Skeletal muscle tissue (tissue), 4 donors: Measurements from ENCODE around the gene NT5E. TPM values are rescaled to one million over a fixed set of nuclear protein-coding genes. Genes with fewer than 3 reads are reported as not detected.
"Not testable (repeated sequence)": the region's sequence is repeated elsewhere in the genome, so short reads cannot be mapped to it uniquely, and the experiment has no call there.

Experiments
- H3K27ac ChIP-seq: one replicate; pipeline ENCODE4 v1.7.0; 2013; ENCODE audit warnings: mild to moderate bottlenecking, low read depth, low read length, inconsistent platforms
- H3K27me3 ChIP-seq, 3 donors: one replicate each; pipeline ENCODE4 v1.7.0; 2013; ENCODE audit warnings: low read length in 3 of 3; ENCODE audit not compliant: control insufficient read depth in 3 of 3, insufficient read depth in 3 of 3
- H3K36me3 ChIP-seq, 3 donors: one replicate each; pipeline ENCODE4 v1.7.0; 2013; ENCODE audit warnings: low read length in 3 of 3; ENCODE audit not compliant: control insufficient read depth in 3 of 3, insufficient read depth in 3 of 3
- H3K4me1 ChIP-seq, 3 donors: one replicate each; pipeline ENCODE4 v1.7.0; 2013; ENCODE audit warnings: low read length in 3 of 3, mild to moderate bottlenecking in 3 of 3; ENCODE audit not compliant: control insufficient read depth in 3 of 3, insufficient read depth in 3 of 3
- H3K4me3 ChIP-seq, 3 donors: one replicate each; pipeline ENCODE4 v1.7.0; 2013; ENCODE audit warnings: low read length in 3 of 3
- H3K9ac ChIP-seq, 3 donors: one replicate each; pipeline ENCODE4 v1.7.0; 2013; ENCODE audit warnings: low read length in 3 of 3, mild to moderate bottlenecking in 3 of 3, moderate library complexity in 2 of 3, low read depth in 1 of 3
- H3K9me3 ChIP-seq, 3 donors: one replicate each; pipeline ENCODE4 v1.7.0; 2013; ENCODE audit warnings: low read length in 3 of 3; ENCODE audit not compliant: control insufficient read depth in 3 of 3
- total RNA-seq: library from RNA; depleted of rRNA; stranded (reverse); fragments of >200 nt; gene quantifications from one replicate; pipeline ENCODE4 v1.2.3, GENCODE V29; 2014
- donor health status: Osteomylitis.

NT5E gene
- 32.9 TPM for total RNA-seq

- H3K27me3 ChIP-seq = peaks cover 0 to 26% (median 4%) of the 10 kb centered on the region in 3 donors
- peak within 1 kb of the TSS; percentile 75 to 80 (median 79) for H3K4me3 ChIP-seq
- peak within 1 kb of the TSS; percentile 71 to 80 (median 75) for H3K9ac ChIP-seq
These were observed at the start of gene NT5E for GRCh38 chr6:85449818-85450759. Gene NT5E (plus strand): TSS chr6:85450083. CDS start chr6:85450140, 57 bp downstream.

GRCh38 chr6:85400331-85400730 is 49.6 kb upstream of the NT5E start:
- H3K4me3 ChIP-seq = no peak overlapping the region
- no peaks in the 10 kb centered on the region for H3K27me3 ChIP-seq
- H3K9ac ChIP-seq = no peak overlapping the region
- H3K36me3 ChIP-seq = no peaks in the 10 kb centered on the region
- H3K27ac ChIP-seq = no peak overlapping the region
- H3K4me1 ChIP-seq = peaks cover 2 to 5% (median 2%) of the 10 kb centered on the region in 3 donors
- peaks cover 0 to 2% (median 0%) of the 10 kb centered on the region in 3 donors for H3K9me3 ChIP-seq

More at GRCh38 chr6:85449818-85450759, at the start of gene NT5E:
- Histone ChIP-seq H3K27ac (peak within 1 kb of the TSS; percentile 78), H3K4me1 (peaks cover 0 to 16% (median 8%) of the 10 kb centered on the region in 3 donors), H3K9me3 (no peaks in the 10 kb centered on the region), H3K36me3 (no peaks in the 10 kb centered on the region)

DNA sequence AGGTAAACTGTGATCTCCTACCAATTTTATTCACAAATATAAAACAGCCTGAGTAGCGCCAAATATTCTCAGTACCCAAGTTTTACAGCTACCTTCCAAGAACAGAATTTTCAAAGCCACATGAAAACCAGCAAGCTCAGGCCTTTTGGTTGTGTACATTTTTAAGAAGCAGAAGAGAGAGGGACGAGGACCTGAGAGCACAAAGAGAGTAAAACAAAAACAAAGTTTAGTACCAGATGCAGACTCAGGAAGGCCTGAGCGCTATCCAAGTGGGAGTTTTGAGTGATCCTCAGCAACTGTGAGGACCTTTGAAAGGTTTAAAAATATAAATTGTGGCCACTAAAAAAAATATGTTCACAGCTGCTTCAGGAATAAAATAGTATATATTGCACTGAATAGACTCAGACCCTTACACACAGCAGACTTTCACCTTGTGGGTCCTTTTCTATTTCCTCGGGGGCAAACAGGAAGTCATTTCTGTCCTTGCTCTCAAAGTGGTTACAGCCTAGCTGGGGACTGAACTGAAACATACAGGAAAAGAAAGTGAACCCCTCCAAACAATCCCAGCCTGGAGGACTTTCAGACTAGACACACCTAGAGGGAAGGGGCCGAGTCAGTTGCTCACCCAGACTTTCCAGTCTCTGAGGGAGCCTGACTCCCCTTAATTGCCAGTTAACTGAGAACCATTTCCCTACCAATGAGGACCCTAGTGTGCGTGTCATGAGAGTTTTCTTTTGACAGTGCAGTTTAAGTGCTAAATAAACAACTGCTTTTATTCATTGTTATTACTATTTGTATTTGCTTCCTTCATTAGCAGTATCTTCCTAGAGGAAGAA is 48.5 kb upstream of the NT5E start:
- peaks cover 2 to 5% (median 5%) of the 10 kb centered on the region in 3 donors for H3K4me1 ChIP-seq
- no peaks in the 10 kb centered on the region for H3K27me3 ChIP-seq
- H3K9ac ChIP-seq = no peak overlapping the region
- H3K27ac ChIP-seq = no peak overlapping the region
- H3K4me3 ChIP-seq = no peak overlapping the region
- H3K36me3 ChIP-seq = no peaks in the 10 kb centered on the region
- H3K9me3 ChIP-seq = peaks cover 0 to 2% (median 0%) of the 10 kb centered on the region in 3 donors

DNA sequence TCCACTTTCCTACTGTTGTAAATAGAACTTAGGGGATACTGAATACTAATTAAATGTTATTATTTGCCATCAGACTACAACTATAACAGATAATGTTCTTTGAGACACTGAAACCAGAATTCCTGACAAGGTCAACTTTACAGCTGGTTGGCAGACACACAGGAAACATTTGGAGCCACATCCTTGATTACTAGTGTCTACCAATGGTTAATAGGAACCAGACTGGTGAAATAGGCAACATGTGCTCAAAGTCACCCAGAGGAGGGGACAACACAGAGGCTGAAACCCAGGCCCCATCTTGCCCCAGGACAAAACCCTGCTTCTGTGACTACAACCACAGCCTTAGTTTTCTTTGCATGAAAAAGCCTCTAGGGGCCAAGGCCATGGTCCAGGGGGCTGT is 47.8 kb upstream of the NT5E start:
- Histone ChIP-seq H3K4me1 (peaks cover 2 to 5% (median 5%) of the 10 kb centered on the region in 3 donors), H3K27me3 (no peaks in the 10 kb centered on the region), H3K36me3 (no peaks in the 10 kb centered on the region), H3K9ac (no peak overlapping the region), H3K4me3 (no peak overlapping the region), H3K27ac (no peak overlapping the region), H3K9me3 (peaks cover 0 to under 1% (median 0%) of the 10 kb centered on the region in 3 donors)

- Histone ChIP-seq H3K4me3 (no peak overlapping the region), H3K36me3 (no peaks in the 10 kb centered on the region), H3K9me3 (no peaks in the 10 kb centered on the region), H3K27ac (peak overlapping the region; percentile 40), H3K4me1 (peaks cover 2 to 5% (median 5%) of the 10 kb centered on the region in 3 donors), H3K27me3 (no peaks in the 10 kb centered on the region), H3K9ac (no peak overlapping the region)
These were observed 47.0 kb upstream of the NT5E start for GRCh38 chr6:85402922-85403321.

DNA sequence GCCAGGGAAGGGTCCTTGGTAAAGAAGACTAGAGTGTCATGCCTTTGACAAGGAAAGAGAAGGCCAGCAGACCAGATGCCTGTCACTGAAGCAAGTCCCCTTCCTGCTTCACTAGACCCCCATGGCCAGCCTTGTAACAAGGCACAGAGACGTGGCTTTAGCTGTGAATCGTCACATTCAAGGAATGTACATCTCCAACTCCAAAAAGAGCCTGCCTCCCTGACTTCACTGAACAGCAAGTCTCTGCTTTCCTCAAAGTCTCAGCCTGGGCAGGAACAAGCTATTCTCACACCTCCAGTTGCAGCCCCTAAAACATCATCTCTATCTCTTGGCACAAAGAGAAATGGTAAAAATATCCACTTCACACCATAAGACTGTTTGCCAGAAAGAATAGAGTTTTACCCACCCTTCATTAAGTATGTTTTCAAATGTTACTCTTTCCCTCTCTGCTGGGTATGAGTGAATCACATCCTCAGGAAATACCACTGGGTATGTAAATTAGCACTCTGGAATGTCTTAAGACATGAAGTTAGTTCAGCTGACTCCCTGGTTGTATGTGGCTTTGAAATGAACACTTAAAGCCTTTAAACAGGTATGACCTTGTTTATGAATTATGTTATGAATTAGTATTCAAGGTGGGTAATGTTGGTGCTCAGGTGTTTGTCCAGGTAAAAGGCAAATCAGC is 46.4 kb upstream of the NT5E start:
- peaks cover 2 to 5% (median 5%) of the 10 kb centered on the region in 3 donors for H3K4me1 ChIP-seq
- H3K27me3 ChIP-seq = no peaks in the 10 kb centered on the region
- H3K4me3 ChIP-seq = no peak overlapping the region
- peak overlapping the region; percentile 40 for H3K27ac ChIP-seq
- no peaks in the 10 kb centered on the region for H3K36me3 ChIP-seq
- H3K9me3 ChIP-seq = no peaks in the 10 kb centered on the region
- H3K9ac ChIP-seq = no peak overlapping the region

- H3K27ac ChIP-seq, H3K9ac ChIP-seq, H3K27me3 ChIP-seq, H3K36me3 ChIP-seq, H3K4me3 ChIP-seq, H3K9me3 ChIP-seq, H3K4me1 ChIP-seq: not testable (repeated sequence)
These were observed 45.8 kb upstream of the NT5E start for GRCh38 chr6:85404016-85404563.

- H3K4me1 ChIP-seq = peaks cover 2 to 5% (median 5%) of the 10 kb centered on the region in 3 donors
- no peak overlapping the region for H3K27ac ChIP-seq
- no peak overlapping the region for H3K4me3 ChIP-seq
- no peak overlapping the region for H3K9ac ChIP-seq
- no peaks in the 10 kb centered on the region for H3K27me3 ChIP-seq
- H3K36me3 ChIP-seq = no peaks in the 10 kb centered on the region
- H3K9me3 ChIP-seq = no peaks in the 10 kb centered on the region
These were observed 45.2 kb upstream of the NT5E start for GRCh38 chr6:85404564-85405174.
